NK-92 (cell line): Measurements from ENCODE around the gene APP.

Experiments
- DNase-seq: peaks from one replicate; lab custom pipeline; 2025; ENCODE audit not compliant: unreplicated experiment; lab: John Stamatoyannopoulos, UW

Gene APP

DNA sequence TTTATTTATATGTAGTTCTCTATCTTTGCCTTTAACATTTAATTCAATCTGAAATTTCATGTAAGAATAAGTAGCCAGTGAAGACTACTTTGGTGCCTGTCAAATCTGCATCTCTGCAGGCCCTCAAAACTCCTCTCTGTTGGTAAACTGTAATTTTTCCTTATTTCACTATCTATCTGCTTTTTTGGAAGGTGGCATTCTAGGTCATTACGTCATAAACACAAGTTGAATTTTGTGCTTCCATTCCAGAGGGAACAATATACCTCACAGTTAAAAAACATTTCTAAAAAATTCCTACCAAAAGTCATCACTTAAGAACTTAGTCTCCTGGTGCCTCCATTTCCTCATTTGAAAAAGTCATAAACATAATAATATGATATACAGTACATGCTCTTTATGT lies 259.8 kb downstream of the APP start:
- no peak for DNase-seq

GRCh38 chr21:25909341-25909740 lies 261.2 kb downstream of the APP start:
- DNase-seq = no peak

DNA sequence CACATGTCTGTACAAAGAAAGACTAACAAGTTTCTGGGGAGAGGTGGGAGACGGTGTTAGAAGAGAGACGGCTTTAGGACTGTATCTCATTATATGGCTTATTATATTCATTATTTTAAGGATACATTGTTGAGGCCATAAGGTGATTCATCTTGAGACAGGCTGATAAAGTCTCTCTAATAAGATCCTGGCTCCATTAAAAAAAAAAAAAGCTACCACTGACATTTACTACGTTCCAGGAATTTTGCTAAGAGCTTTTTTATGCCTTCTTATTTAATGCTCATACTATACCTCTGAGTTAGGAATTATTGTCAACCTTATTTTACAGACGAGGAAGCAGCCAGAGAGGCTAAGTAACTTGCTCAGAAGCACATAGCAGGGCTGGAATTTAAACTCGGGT lies 262.1 kb downstream of the APP start:
- no peak for DNase-seq

DNA sequence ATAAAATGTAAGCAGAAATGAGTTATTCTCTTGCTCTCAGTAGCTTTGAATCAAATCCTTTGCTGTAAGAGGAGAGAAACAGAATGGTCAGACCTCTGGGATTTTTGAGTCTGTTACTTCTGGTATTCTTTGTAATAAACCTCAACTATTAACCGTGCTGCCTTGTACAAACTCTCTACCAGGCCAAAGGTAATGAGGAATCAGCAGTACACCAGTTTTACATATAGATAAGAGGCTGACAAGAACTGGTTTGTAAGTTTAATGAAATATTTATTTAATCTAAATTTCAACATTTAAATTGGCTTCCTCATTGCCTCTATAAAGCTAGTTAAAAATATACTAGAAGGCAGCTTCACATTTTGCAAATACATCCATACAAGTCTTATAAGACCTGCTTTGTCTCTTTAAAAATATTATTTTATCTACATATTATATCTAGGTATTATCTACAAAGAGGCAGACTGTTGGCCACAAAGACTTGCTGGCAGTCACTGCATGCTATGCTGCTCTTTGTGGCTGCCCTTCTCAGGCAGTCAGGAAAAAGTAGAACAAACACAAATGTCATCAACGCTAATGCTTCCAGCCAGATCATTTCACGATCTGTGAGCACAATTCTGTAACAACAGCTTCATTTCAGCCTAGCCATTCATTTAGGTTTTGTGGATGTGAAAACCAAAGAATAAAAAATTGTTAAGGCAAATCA lies 262.8 kb downstream of the APP start:
- no peak for DNase-seq

DNA sequence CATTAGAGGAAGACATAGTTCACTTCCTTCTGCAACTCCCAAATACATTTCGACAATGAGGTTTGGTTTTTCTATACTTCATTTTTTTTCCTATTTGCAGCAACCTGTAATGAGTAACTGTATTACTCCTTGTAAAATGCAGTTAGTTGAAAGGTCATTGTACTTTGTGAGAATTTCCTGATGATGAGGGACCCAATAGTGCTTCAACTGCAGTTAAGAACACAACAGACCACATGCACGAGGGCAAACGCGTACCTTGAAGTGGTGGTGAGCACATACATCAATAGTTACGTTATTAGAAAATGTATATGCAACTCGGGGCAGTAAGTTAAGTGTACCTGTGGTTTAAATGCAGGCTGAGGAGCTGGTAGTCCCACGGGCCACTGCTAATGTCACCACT lies 264.0 kb downstream of the APP start:
- no peak for DNase-seq

DNA sequence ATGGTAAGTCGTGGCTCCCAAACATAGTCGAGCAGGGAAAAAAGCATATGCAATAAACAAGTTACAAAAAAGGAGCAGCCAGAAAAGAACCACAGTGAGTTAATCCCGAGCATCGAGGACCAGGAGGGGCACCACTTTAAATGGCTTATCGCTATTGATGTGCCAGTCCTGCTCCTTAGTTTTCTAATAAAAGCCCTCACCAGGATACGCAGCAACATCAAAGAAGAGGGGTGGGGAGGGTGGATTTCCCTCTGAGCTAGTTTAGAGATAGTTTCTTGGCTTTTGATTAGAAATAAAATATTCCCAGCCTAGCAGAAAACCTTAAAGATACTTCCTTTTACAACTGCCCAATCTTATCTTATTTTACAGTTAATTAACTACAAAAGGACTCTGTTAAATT lies 265.4 kb downstream of the APP start:
- no peak for DNase-seq

DNA sequence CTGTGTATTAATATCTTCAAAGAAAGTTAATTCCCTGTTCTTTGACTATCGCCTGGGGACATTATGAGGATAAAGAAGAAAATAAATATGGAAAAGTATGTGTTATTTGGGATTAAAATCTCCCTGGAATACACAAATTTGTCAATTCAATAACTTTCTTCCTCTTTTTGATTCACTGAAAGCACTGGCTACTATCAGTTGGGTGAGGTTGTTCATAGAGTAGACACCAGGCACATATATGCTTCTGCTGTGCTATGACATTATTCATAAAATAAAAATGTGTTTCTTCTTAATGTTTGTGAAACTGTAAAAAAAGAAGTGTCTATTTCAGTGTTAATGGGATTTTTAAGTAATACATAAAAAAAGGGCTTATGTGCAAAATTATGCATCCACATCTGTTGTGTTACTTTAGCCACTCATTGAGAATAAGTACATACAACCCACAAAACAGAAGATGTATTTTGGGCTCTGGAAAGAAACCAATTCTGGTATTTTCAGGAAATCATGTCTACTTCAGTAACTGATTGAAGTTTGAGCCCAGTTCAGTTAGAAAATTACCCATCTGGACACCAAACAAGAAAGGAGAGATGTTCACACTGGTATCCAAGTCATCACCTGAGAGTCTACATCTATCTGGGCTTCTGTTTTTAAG lies 266.4 kb downstream of the APP start:
- DNase-seq = no peak

DNA sequence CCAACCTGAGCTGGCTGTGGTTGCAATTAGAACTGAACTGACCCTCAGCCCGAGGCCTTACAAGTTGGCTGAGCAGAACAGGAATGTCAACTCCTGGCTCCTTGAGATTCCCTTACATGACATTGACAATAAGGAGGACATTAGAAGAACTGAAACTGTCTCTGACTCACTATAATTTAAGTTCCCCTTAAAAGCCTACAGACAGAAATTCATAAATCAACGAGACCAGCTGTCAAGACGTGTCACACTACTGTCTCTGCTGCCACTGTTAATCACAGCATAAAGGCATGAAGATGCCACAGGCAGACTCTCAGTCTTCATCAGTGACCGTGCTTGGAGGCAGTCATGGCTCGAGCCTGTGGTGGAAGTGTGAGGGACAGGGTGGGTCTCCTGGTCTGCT lies 267.0 kb downstream of the APP start:
- no peak for DNase-seq

- DNase-seq = no peak
These were observed 269.1 kb downstream of the APP start for GRCh38 chr21:25901330-25901979.

DNA sequence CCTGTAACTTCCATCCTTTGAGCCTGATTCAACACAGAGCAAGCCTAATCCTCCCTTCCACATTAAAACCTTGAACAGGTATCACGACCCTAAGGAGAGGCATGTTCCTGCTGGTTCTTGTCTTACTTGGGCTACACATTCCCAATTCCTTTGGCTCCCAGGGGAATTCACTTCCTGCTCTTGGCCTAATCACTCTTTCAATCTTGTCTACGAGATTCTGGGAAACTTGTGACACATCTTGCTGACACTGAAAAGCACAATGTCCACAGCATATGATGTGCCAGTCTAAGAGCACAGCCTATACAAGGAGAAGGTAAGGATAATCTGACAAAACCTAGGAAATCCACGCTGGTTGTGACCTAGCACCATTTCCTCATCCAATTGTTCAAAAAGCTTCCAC lies 271.9 kb downstream of the APP start:
- DNase-seq = no peak

- DNase-seq = no peak
These were observed 273.2 kb downstream of the APP start for GRCh38 chr21:25897383-25897782.

DNA sequence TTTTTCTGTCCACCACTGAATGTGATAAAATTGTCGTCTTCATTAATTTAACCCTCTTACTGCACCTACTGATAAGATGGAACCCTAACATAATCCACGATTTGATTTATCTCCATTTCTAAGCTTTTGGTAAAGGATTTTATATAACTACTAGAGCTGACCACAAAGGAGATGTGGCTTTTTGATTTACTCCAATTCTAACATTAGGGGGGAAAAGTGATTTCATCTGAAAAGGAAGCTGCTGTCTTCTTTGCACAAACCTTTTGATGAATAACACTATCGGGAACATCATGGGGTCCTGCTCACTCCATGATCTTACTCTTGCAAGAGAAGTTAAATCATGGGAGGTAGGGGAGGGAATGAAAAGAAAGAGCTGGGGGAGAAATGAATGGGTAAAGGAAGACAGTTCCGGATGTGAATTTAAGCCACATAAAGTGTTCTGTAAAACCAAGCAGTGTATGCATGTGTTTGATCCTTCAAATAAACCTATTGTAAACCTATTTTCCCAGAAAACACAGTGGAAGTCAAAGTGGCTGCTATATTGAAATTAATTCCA lies 274.0 kb downstream of the APP start:
- no peak for DNase-seq

DNA sequence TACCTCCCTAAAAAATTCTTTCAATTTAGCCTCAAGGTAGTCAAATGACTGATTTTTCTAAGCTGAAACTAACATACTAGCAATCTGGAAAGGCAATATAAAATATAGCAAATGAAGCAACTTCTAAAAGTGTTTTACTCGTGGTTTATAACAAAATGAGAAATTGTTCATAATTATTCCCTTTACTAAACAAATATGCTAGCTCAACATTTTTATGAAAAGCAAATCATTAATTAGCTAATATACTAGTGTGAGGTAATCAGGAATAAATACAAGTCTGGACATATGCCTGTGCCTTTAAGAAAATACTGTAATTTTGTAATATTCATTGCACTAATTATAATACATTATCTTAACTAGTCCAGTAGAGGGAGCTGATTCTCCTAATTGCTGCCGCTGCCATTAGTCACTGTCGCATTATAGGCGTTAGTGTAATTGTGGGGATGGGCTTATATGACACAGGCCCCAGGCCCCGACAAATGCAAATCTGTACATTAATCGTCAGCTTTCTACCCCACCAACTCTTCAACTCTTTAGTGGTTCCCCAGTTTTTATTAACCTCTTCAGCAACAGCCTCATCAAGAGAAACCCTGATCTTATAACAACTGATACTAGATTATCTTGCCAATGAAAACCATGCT lies 274.9 kb downstream of the APP start:
- no peak for DNase-seq

GRCh38 chr21:25893191-25893590 lies 277.4 kb downstream of the APP start:
- no peak for DNase-seq

DNA sequence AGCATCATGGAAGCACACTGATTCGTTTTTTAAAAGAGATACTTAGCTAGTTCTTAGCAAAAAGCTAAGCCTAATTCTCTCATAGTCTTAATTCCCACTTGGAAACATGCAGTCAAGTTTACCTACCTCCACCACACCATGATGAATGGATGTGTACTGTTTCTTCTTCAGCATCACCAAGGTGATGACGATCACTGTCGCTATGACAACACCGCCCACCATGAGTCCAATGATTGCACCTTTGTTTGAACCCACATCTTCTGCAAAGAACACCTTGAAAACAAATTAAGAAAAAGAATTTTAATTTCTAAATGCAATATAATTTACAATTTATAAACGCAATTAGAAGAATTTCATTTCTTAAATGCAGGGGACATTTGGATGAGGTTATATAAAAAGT lies 279.0 kb downstream of the APP start:
- no peak for DNase-seq

GRCh38 chr21:25890001-25890400 lies 280.6 kb downstream of the APP start:
- no peak for DNase-seq

GRCh38 chr21:25888711-25889110 lies 281.9 kb downstream of the APP start:
- no peak for DNase-seq

DNA sequence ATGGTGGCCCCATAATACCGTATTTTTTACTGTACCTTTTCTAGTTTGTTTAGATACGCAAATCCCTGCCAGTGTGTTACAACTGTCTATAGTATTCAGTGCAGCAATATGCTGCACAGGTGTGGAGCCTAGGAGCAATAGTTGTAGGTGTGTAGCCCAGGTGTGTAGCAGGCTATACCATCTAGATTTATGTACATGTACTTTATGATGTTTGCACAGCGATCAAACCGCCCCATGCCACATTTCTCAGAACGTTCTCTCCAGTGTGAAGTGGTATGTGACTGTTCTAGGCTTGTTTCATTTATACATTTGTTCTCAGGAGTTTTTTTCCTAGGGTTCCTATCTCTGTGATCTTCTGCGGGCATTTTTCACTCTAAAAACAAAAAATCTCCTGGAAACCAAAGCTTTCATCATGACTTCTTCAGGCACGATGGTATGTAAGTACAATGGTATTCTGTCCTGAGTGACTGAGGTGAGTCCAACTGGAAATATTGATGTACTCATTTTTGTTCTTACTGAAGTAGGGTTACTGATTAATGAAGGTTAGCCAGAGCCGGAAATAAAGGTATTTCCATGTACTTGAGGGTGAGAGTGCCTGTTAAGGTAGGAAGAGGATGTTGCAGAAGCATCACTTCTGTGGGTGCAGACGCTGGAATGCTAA lies 282.8 kb downstream of the APP start:
- no peak for DNase-seq

DNA sequence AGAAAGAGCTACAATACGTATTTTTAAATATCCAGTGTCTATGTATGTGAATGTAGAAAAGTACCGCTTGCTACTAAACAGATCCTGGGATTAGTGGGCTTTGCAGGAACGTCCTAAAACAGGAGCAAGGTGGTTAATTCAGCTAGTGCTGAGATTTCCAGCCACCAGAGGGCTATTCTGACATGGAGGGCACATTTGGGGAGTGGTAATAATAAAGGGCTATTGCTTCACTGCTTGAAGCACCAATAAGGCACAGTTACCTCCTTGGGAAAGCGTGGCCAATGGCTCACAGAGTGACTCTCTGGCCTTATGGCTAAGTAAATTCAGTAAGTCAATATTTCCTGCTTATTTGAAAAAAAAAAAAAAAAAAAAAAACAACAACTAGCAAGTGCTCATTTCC lies 283.4 kb downstream of the APP start:
- no peak for DNase-seq

GRCh38 chr21:25885880-25886279 lies 284.7 kb downstream of the APP start:
- DNase-seq = no peak

- no peak for DNase-seq
These were observed 285.2 kb downstream of the APP start for GRCh38 chr21:25885405-25885804.
